Mesodermal cell (in vitro differentiated cells): Measurements from ENCODE around the gene EPHA5.
"Not testable (repeated sequence)": the region's sequence is repeated elsewhere in the genome, so short reads cannot be mapped to it uniquely, and the experiment has no call there.

Source experiments
- H3K27ac ChIP-seq: 2 replicates; pipeline ENCODE4 v1.7.0; 2013; ENCODE audit warnings: mild to moderate bottlenecking, low read depth, low read length, moderate library complexity; ENCODE audit not compliant: severe bottlenecking
- H3K36me3 ChIP-seq: 2 replicates; pipeline ENCODE4 v1.7.1; 2013; ENCODE audit warnings: mild to moderate bottlenecking, low read length, moderate library complexity; ENCODE audit not compliant: control insufficient read depth, insufficient read depth
- H3K4me1 ChIP-seq: one replicate; pipeline ENCODE4 v1.7.1; 2013; ENCODE audit warnings: mild to moderate bottlenecking, low read length; ENCODE audit not compliant: insufficient read depth, control insufficient read depth, poor library complexity, severe bottlenecking
- H3K4me3 ChIP-seq: 2 replicates; pipeline ENCODE4 v1.7.0; 2013; ENCODE audit warnings: low read length, control low read depth, mild to moderate bottlenecking; ENCODE audit not compliant: insufficient read depth, poor library complexity, severe bottlenecking; ENCODE audit errors: extremely low read depth
- H3K9me3 ChIP-seq: 2 replicates; pipeline ENCODE4 v1.7.1; 2013; ENCODE audit warnings: mild to moderate bottlenecking, low read length, moderate library complexity; ENCODE audit not compliant: control insufficient read depth
- WGBS, 2 experiments: methylation state at CpG; one replicate each; pipeline ENCODE4 v1.1.5; 2013; ENCODE audit warnings: missing lambda C conversion rate in 2 of 2; ENCODE audit not compliant: insufficient coverage in 2 of 2; 5-methylcytosine and 5-hydroxymethylcytosine counted together

The EPHA5 gene

GRCh38 chr4:65340382-65341109, 329.7 kb downstream of the EPHA5 start:
- WGBS, 2 experiments, result 100% methylated on average over 1 of the region's 4 CpGs; no CpG with 5 or more reads in 1 of the 2 experiments
- Histone ChIP-seq H3K9me3 (no peaks in the 10 kb centered on the region), H3K4me1 (no peaks in the 10 kb centered on the region), H3K4me3 (no peak overlapping the region), H3K27ac (no peak overlapping the region), H3K36me3 (no peaks in the 10 kb centered on the region)

GRCh38 chr4:65337371-65337770, 332.9 kb downstream of the EPHA5 start:
- H3K4me3 ChIP-seq, result no peak overlapping the region
- H3K36me3 ChIP-seq, result no peaks in the 10 kb centered on the region
- no peaks in the 10 kb centered on the region for H3K9me3 ChIP-seq
- H3K27ac ChIP-seq, result no peak overlapping the region
- 100% methylated on average over 1 of the region's 1 CpG; no CpG with 5 or more reads in 1 of the 2 experiments for WGBS, 2 experiments
- no peaks in the 10 kb centered on the region for H3K4me1 ChIP-seq

GRCh38 chr4:65336465-65336864, 333.8 kb downstream of the EPHA5 start:
- no CpG with 5 or more reads among the region's 1 CpG for WGBS, 2 experiments
- Histone ChIP-seq H3K27ac (no peak overlapping the region), H3K9me3 (no peaks in the 10 kb centered on the region), H3K4me3 (no peak overlapping the region), H3K36me3 (no peaks in the 10 kb centered on the region), H3K4me1 (no peaks in the 10 kb centered on the region)

GRCh38 chr4:65316534-65316933, 353.8 kb downstream of the EPHA5 start:
- no peaks in the 10 kb centered on the region for H3K4me1 ChIP-seq
- no peaks in the 10 kb centered on the region for H3K36me3 ChIP-seq
- H3K9me3 ChIP-seq, result no peaks in the 10 kb centered on the region
- no peak overlapping the region for H3K27ac ChIP-seq
- no peak overlapping the region for H3K4me3 ChIP-seq
- 100% methylated on average over 2 of the region's 4 CpGs; no CpG with 5 or more reads in 1 of the 2 experiments for WGBS, 2 experiments

GRCh38 chr4:65311120-65311519, 359.2 kb downstream of the EPHA5 start:
- no peak overlapping the region for H3K27ac ChIP-seq
- no peaks in the 10 kb centered on the region for H3K4me1 ChIP-seq
- no CpG with 5 or more reads among the region's 3 CpGs for WGBS, 2 experiments
- no peaks in the 10 kb centered on the region for H3K36me3 ChIP-seq
- no peaks in the 10 kb centered on the region for H3K9me3 ChIP-seq
- H3K4me3 ChIP-seq, result no peak overlapping the region

- WGBS, 2 experiments, result no CpG with 5 or more reads among the region's 1 CpG
- Histone ChIP-seq H3K4me1 (no peaks in the 10 kb centered on the region), H3K4me3 (no peak overlapping the region), H3K27ac (no peak overlapping the region), H3K9me3 (no peaks in the 10 kb centered on the region), H3K36me3 (no peaks in the 10 kb centered on the region)
These were observed 359.7 kb downstream of the EPHA5 start for GRCh38 chr4:65310586-65310985.

GRCh38 chr4:65308626-65309025, 361.7 kb downstream of the EPHA5 start:
- H3K4me1 ChIP-seq, H3K4me3 ChIP-seq, H3K27ac ChIP-seq, H3K9me3 ChIP-seq, H3K36me3 ChIP-seq: not testable (repeated sequence)
- WGBS, 2 experiments, result 85 to 93% methylated on average over 3 to 7 of the region's 8 CpGs

- no peaks in the 10 kb centered on the region for H3K36me3 ChIP-seq
- no peaks in the 10 kb centered on the region for H3K9me3 ChIP-seq
- WGBS, 2 experiments, result 100% methylated on average over 1 of the region's 1 CpG; no CpG with 5 or more reads in 1 of the 2 experiments
- no peaks in the 10 kb centered on the region for H3K4me1 ChIP-seq
- no peak overlapping the region for H3K4me3 ChIP-seq
- no peak overlapping the region for H3K27ac ChIP-seq
These were observed 368.1 kb downstream of the EPHA5 start for GRCh38 chr4:65302145-65302544.

- no peaks in the 10 kb centered on the region for H3K36me3 ChIP-seq
- H3K27ac ChIP-seq, result no peak overlapping the region
- 100% methylated on average over 2 of the region's 4 CpGs; no CpG with 5 or more reads in 1 of the 2 experiments for WGBS, 2 experiments
- no peak overlapping the region for H3K4me3 ChIP-seq
- no peaks in the 10 kb centered on the region for H3K9me3 ChIP-seq
- no peaks in the 10 kb centered on the region for H3K4me1 ChIP-seq
These were observed 374.0 kb downstream of the EPHA5 start for GRCh38 chr4:65296246-65296645.

GRCh38 chr4:65287071-65287470, 383.2 kb downstream of the EPHA5 start:
- no peaks in the 10 kb centered on the region for H3K36me3 ChIP-seq
- no peak overlapping the region for H3K4me3 ChIP-seq
- WGBS, 2 experiments, result 100% methylated on average over 1 of the region's 3 CpGs; no CpG with 5 or more reads in 1 of the 2 experiments
- H3K9me3 ChIP-seq, result no peaks in the 10 kb centered on the region
- no peak overlapping the region for H3K27ac ChIP-seq
- H3K4me1 ChIP-seq, result no peaks in the 10 kb centered on the region
